ENCODE results near the gene PYY.

DNA sequence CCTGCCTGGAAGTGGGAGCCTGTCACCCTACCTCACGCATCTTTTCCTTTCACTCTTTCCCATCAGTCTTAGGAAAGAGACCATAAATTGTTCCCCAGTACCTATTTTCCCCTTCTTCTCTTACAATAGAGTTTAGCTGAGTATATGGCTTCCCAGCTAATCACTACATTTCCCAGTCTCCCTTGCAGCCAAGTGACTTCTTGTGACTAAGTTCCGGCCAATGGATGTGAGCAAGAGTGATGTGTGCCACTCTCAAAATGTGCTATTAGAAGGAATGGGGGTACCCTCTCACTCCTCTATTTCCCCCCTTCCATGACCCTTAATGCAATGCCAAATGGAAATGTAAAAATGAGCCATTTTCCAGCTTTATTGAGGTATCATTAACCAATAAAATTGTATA lies 8.2 kb upstream of the PYY start:
- TF ChIP-seq, protein P1, sequence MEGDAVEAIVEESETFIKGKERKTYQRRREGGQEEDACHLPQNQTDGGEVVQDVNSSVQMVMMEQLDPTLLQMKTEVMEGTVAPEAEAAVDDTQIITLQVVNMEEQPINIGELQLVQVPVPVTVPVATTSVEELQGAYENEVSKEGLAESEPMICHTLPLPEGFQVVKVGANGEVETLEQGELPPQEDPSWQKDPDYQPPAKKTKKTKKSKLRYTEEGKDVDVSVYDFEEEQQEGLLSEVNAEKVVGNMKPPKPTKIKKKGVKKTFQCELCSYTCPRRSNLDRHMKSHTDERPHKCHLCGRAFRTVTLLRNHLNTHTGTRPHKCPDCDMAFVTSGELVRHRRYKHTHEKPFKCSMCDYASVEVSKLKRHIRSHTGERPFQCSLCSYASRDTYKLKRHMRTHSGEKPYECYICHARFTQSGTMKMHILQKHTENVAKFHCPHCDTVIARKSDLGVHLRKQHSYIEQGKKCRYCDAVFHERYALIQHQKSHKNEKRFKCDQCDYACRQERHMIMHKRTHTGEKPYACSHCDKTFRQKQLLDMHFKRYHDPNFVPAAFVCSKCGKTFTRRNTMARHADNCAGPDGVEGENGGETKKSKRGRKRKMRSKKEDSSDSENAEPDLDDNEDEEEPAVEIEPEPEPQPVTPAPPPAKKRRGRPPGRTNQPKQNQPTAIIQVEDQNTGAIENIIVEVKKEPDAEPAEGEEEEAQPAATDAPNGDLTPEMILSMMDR (IDR thresholded peaks at IDR 0.05 in 8 of 11, conservative IDR thresholded peaks at IDR 0.05 in 3 of 11): no peak
- TF ChIP-seq POLR2AphosphoS5 (IDR thresholded peaks at IDR 0.05): no peak

Measured in spleen (tissue), 7 donors.